H4 (cell line): ENCODE measurements around the gene FUT6. TPM values are rescaled to one million over a fixed set of nuclear protein-coding genes. Genes with fewer than 3 reads are reported as not detected.

ENCODE experiments used
- DNase-seq: peaks from one replicate; pipeline ENCODE4 v3.0.0-alpha.2; 2015; ENCODE audit warnings: low spot score
- total RNA-seq: library from RNA; depleted of rRNA; stranded (reverse); fragments of >200 nt; shearing (Covaris generic); gene quantifications from 2 replicates; pipeline ENCODE4 v1.2.3, GENCODE V29; 2014

The FUT6 gene
- total RNA-seq, 1 experiment from 2014 or later, result not detected

- no peak for DNase-seq
These were observed 34.7 kb downstream of the FUT6 start, which contains the start of gene NRTN for GRCh38 chr19:5804516-5805461. NRTN (plus strand) TSS chr19:5805067; CDS start chr19:5824166, 19,099 bp downstream.

- DNase-seq, result peak; percentile 81
These were observed 35.6 kb downstream of the FUT6 start for GRCh38 chr19:5803752-5804515.

GRCh38 chr19:5803441-5803751 lies 36.1 kb downstream of the FUT6 start:
- no peak for DNase-seq

GRCh38 chr19:5801796-5802619 lies 37.5 kb downstream of the FUT6 start:
- DNase-seq, result no peak

GRCh38 chr19:5800361-5801270 lies 38.9 kb downstream of the FUT6 start:
- DNase-seq, result no peak

- DNase-seq, result no peak
These were observed 40.0 kb downstream of the FUT6 start for GRCh38 chr19:5799247-5800241.

- no peak for DNase-seq
These were observed 41.3 kb downstream of the FUT6 start for GRCh38 chr19:5798244-5798643.

GRCh38 chr19:5795382-5795919 lies 44.1 kb downstream of the FUT6 start:
- no peak for DNase-seq

- DNase-seq, result no peak
These were observed 46.3 kb downstream of the FUT6 start for GRCh38 chr19:5793188-5793587.

- DNase-seq, result no peak
These were observed 47.3 kb downstream of the FUT6 start for GRCh38 chr19:5792224-5792623.

- DNase-seq, result peak; percentile 99
These were observed 48.7 kb downstream of the FUT6 start, which contains the start of gene DUS3L for GRCh38 chr19:5790559-5791520. DUS3L (minus strand) TSS chr19:5791163; CDS start chr19:5791141, 22 bp downstream.

GRCh38 chr19:5789886-5790558 lies 49.5 kb downstream of the FUT6 start:
- no peak for DNase-seq

GRCh38 chr19:5789351-5789761 lies 50.1 kb downstream of the FUT6 start:
- DNase-seq, result no peak

GRCh38 chr19:5788422-5788821 lies 51.1 kb downstream of the FUT6 start:
- DNase-seq, result no peak

GRCh38 chr19:5787409-5788182 lies 51.9 kb downstream of the FUT6 start:
- DNase-seq, result no peak

GRCh38 chr19:5786593-5787408 lies 52.7 kb downstream of the FUT6 start:
- DNase-seq, result no peak
